Right kidney (tissue), 1 donor: Measurements from ENCODE around the gene LONP2.
"Not testable (repeated sequence)": the region's sequence is repeated elsewhere in the genome, so short reads cannot be mapped to it uniquely, and the experiment has no call there.

Experiments used
- DNase-seq: peaks from one replicate; pipeline ENCODE4 v3.0.0-alpha.2; 2016

LONP2 gene

GRCh38 chr16:48386559-48387312 is 142.6 kb downstream of the LONP2 start:
- DNase-seq, result no peak

GRCh38 chr16:48392407-48392806 is 148.3 kb downstream of the LONP2 start:
- no peak for DNase-seq

GRCh38 chr16:48393485-48394354 is 149.6 kb downstream of the LONP2 start:
- no peak for DNase-seq

- DNase-seq, result no peak
These were observed 150.2 kb downstream of the LONP2 start for GRCh38 chr16:48394355-48394703.

- no peak for DNase-seq
These were observed 151.3 kb downstream of the LONP2 start for GRCh38 chr16:48395375-48395774.

GRCh38 chr16:48402547-48402946 is 158.4 kb downstream of the LONP2 start:
- DNase-seq, result not testable (repeated sequence)

- no peak for DNase-seq
These were observed 161.1 kb downstream of the LONP2 start for GRCh38 chr16:48405153-48405552.

GRCh38 chr16:48405907-48406306 is 161.8 kb downstream of the LONP2 start:
- DNase-seq, result no peak
